IMR-90 (cell line): ENCODE results near the gene TNS1. TPM values are rescaled to one million over a fixed set of nuclear protein-coding genes. Genes with fewer than 3 reads are reported as not detected.

ENCODE experiments used
- ATAC-seq: fragments of 200-7000 bp; cut with Tn5 transposase; 2 replicates; pipeline ENCODE4 v1.9.1; 2020; ENCODE audit warnings: low read depth, mild to moderate bottlenecking, moderate library complexity
- BruUV-seq: library from RNA; stranded (reverse); fragments of 400-500 nt; replicated peaks from 2 replicates; lab custom pipeline; 2021; lab: Mats Ljungman, UMichigan
- CTCF ChIA-PET: fragments of 300-600 bp; formaldehyde crosslinking; extraction: SDS; loops from one replicate; lab custom pipeline; 2021; ENCODE audit warnings: antibody characterized with exemption; lab: Yijun Ruan, JAX
- POLR2A ChIA-PET: fragments of 300-600 bp; sonication (Branson Sonifier 250); formaldehyde crosslinking; loops from one replicate; lab custom pipeline; 2022; ENCODE audit warnings: antibody characterized with exemption; ENCODE audit not compliant: unreplicated experiment; lab: Charles Lee
- DNase-seq: peaks from one replicate; pipeline ENCODE4 v3.0.0; 2013
- H2AFZ ChIP-seq: replicated peaks from 2 replicates; pipeline ENCODE3; 2013; ENCODE audit warnings: low read length, mild to moderate bottlenecking; ENCODE audit not compliant: poor library complexity
- H2AK5ac ChIP-seq: 2 replicates; pipeline ENCODE4 v1.6.1; 2013; ENCODE audit warnings: low read depth, low read length, inconsistent platforms
- H2AK9ac ChIP-seq: replicated peaks from 2 replicates; pipeline ENCODE3; 2013; ENCODE audit warnings: mild to moderate bottlenecking, low read depth, low read length, moderate library complexity; ENCODE audit not compliant: poor library complexity
- H2BK120ac ChIP-seq: 2 replicates; pipeline ENCODE4 v1.6.1; 2013; ENCODE audit warnings: low read depth, low read length, inconsistent platforms
- H2BK15ac ChIP-seq: 3 replicates; pipeline ENCODE4 v1.6.1; 2013; ENCODE audit warnings: low read depth, low read length, inconsistent platforms
- H2BK20ac ChIP-seq: 2 replicates; pipeline ENCODE4 v1.6.1; 2013; ENCODE audit warnings: low read depth, mild to moderate bottlenecking, inconsistent platforms, low read length, moderate library complexity
- H2BK5ac ChIP-seq: 2 replicates; pipeline ENCODE4 v1.6.1; 2013; ENCODE audit warnings: mild to moderate bottlenecking, low read depth, low read length, inconsistent platforms; ENCODE audit not compliant: poor library complexity, severe bottlenecking
- H3K14ac ChIP-seq: replicated peaks from 2 replicates; pipeline ENCODE4 v1.6.1; 2013; ENCODE audit warnings: low read depth, low read length, inconsistent platforms
- H3K18ac ChIP-seq: 2 replicates; pipeline ENCODE4 v1.6.1; 2013; ENCODE audit warnings: low read depth, low read length, control low read depth
- H3K23ac ChIP-seq: 2 replicates; pipeline ENCODE4 v1.6.1; 2013; ENCODE audit warnings: low read depth, low read length, inconsistent platforms
- H3K27ac ChIP-seq: 2 replicates; pipeline ENCODE4 v1.5.1; 2013; ENCODE audit warnings: mild to moderate bottlenecking, control low read depth, low read length; ENCODE audit not compliant: insufficient read depth
- H3K27me3 ChIP-seq: 2 replicates; pipeline ENCODE4 v1.6.1; 2013; ENCODE audit warnings: low read length; ENCODE audit not compliant: control insufficient read depth, insufficient read depth
- H3K36me3 ChIP-seq: 2 replicates; pipeline ENCODE4 v1.6.1; 2013; ENCODE audit warnings: low read length, mixed read lengths; ENCODE audit not compliant: control insufficient read depth, insufficient read depth
- H3K4ac ChIP-seq: 2 replicates; pipeline ENCODE4 v1.6.1; 2013; ENCODE audit warnings: low read depth, low read length, inconsistent platforms
- H3K4me1 ChIP-seq: 2 replicates; pipeline ENCODE4 v1.6.1; 2013; ENCODE audit warnings: low read length, mixed read lengths; ENCODE audit not compliant: control insufficient read depth, insufficient read depth
- H3K4me2 ChIP-seq: 2 replicates; pipeline ENCODE4 v1.6.1; 2013; ENCODE audit warnings: low read depth, mild to moderate bottlenecking, control low read depth, low read length, moderate library complexity
- H3K4me3 ChIP-seq: 2 replicates; pipeline ENCODE4 v1.5.1; 2013; ENCODE audit warnings: low read depth, mild to moderate bottlenecking, control low read depth, low read length, moderate library complexity; ENCODE audit not compliant: insufficient read depth
- H3K56ac ChIP-seq: 2 replicates; pipeline ENCODE4 v1.6.1; 2013; ENCODE audit warnings: low read length, inconsistent platforms; ENCODE audit not compliant: insufficient read depth; ENCODE audit errors: extremely low read depth
- H3K79me1 ChIP-seq, 2 experiments: 2 replicates each; pipeline ENCODE4 v1.6.1; 2013; ENCODE audit warnings: low read length in 2 of 2, inconsistent platforms in 1 of 2, low read depth in 1 of 2
- H3K9ac ChIP-seq: 2 replicates; pipeline ENCODE4 v1.6.1; 2013; ENCODE audit warnings: low read depth, low read length, control low read depth
- H3K9me1 ChIP-seq: 2 replicates; pipeline ENCODE4 v1.6.1; 2013; ENCODE audit warnings: low read length, inconsistent platforms; ENCODE audit not compliant: insufficient read depth
- H3K9me3 ChIP-seq: 2 replicates; pipeline ENCODE4 v1.6.1; 2013; ENCODE audit warnings: low read length; ENCODE audit not compliant: control insufficient read depth, insufficient read depth
- H4K20me1 ChIP-seq: 2 replicates; pipeline ENCODE4 v1.6.1; 2013; ENCODE audit warnings: low read length, inconsistent platforms; ENCODE audit not compliant: insufficient read depth
- H4K5ac ChIP-seq: 2 replicates; pipeline ENCODE4 v1.6.1; 2013; ENCODE audit warnings: mild to moderate bottlenecking, low read depth, low read length, control low read depth
- H4K8ac ChIP-seq, 2 experiments: 2 replicates each; pipeline ENCODE4 v1.6.1; 2013; ENCODE audit warnings: low read depth in 2 of 2, low read length in 2 of 2, control low read depth in 1 of 2, inconsistent platforms in 1 of 2
- H4K91ac ChIP-seq: 2 replicates; pipeline ENCODE4 v1.6.1; 2013; ENCODE audit warnings: low read depth, low read length, inconsistent platforms; ENCODE audit not compliant: insufficient read depth
- BHLHE40 ChIP-seq: fragments of 150-350 bp; IDR thresholded peaks from 2 replicates; pipeline ENCODE4 v1.6.1; 2016; ENCODE audit warnings: mild to moderate bottlenecking, low read depth, low read length
- CEBPB ChIP-seq: IDR thresholded peaks from 2 replicates; pipeline ENCODE4 v1.6.1; 2012; ENCODE audit warnings: low read depth, low read length, improper control_type of control experiment
- CHD1 ChIP-seq: IDR thresholded peaks from 2 replicates; pipeline ENCODE4 v1.6.1; 2012; ENCODE audit warnings: low read depth, low read length, improper control_type of control experiment
- ELK1 ChIP-seq: fragments of 150-350 bp; IDR thresholded peaks from 2 replicates; pipeline ENCODE4 v1.6.1; 2016; ENCODE audit warnings: low read depth, mild to moderate bottlenecking, low read length, moderate library complexity, borderline replicate concordance
- FOS ChIP-seq: fragments of 150-350 bp; IDR thresholded peaks from 2 replicates; pipeline ENCODE4 v1.6.1; 2016; ENCODE audit warnings: low read depth, low read length
- MAFK ChIP-seq: IDR thresholded peaks from 2 replicates; pipeline ENCODE4 v1.6.1; 2012; ENCODE audit warnings: low read depth, low read length, improper control_type of control experiment
- MAZ ChIP-seq: IDR thresholded peaks from 2 replicates; pipeline ENCODE4 v1.6.1; 2012; ENCODE audit warnings: low read depth, mild to moderate bottlenecking, low read length, improper control_type of control experiment, moderate library complexity, borderline replicate concordance
- MXI1 ChIP-seq: IDR thresholded peaks from 2 replicates; pipeline ENCODE4 v1.6.1; 2012; ENCODE audit warnings: low read depth, mild to moderate bottlenecking, low read length, moderate library complexity, borderline replicate concordance
- NFE2L2 ChIP-seq: fragments of 150-350 bp; IDR thresholded peaks from 2 replicates; pipeline ENCODE4 v1.6.1; 2016; ENCODE audit warnings: low read depth, mild to moderate bottlenecking, low read length
- POLR2A ChIP-seq: IDR thresholded peaks from 2 replicates; pipeline ENCODE4 v1.6.1; 2012; ENCODE audit warnings: mild to moderate bottlenecking, low read depth, low read length
- RAD21 ChIP-seq: IDR thresholded peaks from 2 replicates; pipeline ENCODE4 v1.6.1; 2012; ENCODE audit warnings: low read length, improper control_type of control experiment
- RFX5 ChIP-seq: IDR thresholded peaks from 2 replicates; pipeline ENCODE4 v1.8.0; 2012; ENCODE audit warnings: low read depth, mild to moderate bottlenecking, low read length, moderate library complexity
- SMC3 ChIP-seq: fragments of 150-350 bp; IDR thresholded peaks from 2 replicates; pipeline ENCODE4 v1.6.1; 2016; ENCODE audit warnings: low read depth, mild to moderate bottlenecking, antibody characterized with exemption, low read length, moderate library complexity
- WGBS, 2 experiments: methylation state at CpG; one replicate each; pipeline versions ENCODE4 v1.1.5 to v1.1.7; 2013; ENCODE audit warnings: missing lambda C conversion rate in 2 of 2; ENCODE audit not compliant: insufficient read length in 1 of 2; ENCODE audit errors: extremely low coverage in 2 of 2; 5-methylcytosine and 5-hydroxymethylcytosine counted together
- dilution Hi-C: fragments of 300-500 bp; cut with HindIII; formaldehyde crosslinking; loops from one replicate; pipeline ENCODE4 v1.14.3; 2018; ENCODE audit warnings: low sequenced_read_pairs; ENCODE audit not compliant: unreplicated experiment
- in situ Hi-C: fragments of 300-500 bp; cut with MboI; formaldehyde crosslinking; loops from 3 replicates; pipeline ENCODE4 v1.14.3; 2019; ENCODE audit warnings: low sequenced_read_pairs, inconsistent platforms, mixed read lengths
- intact Hi-C: fragments of 100-400 bp; cut with micrococcal nuclease; formaldehyde crosslinking; loops from 2 replicates; pipeline ENCODE4 v1.10.0; 2022
- polyA plus RNA-seq, 3 experiments: library from polyadenylated mRNA; depleted of rRNA; stranded (reverse); fragments of >200 nt; gene quantifications; 2 replicates each; pipeline ENCODE4 v1.2.3, GENCODE V29; 2012; ENCODE audit warnings: low replicate concordance in 1 of 3
- total RNA-seq: library from RNA; depleted of rRNA; stranded (reverse); fragments of >200 nt; gene quantifications from 2 replicates; pipeline ENCODE4 v1.2.3, GENCODE V29; 2012
- TF ChIP-seq, protein P1 (sequence below): conservative IDR thresholded peaks from 2 replicates; pipeline ENCODE4 v1.5.1; 2012; ENCODE audit warnings: mild to moderate bottlenecking, low read depth, low read length, improper control_type of control experiment

Gene TNS1
- total and polyA plus RNA-seq, 2 of the 4 experiments (the other 2 are of a cell fraction) = 41.1 to 45.2 TPM

GRCh38 chr2:217994776-217995274 is 8.0 kb downstream of the TNS1 start:
- H3K23ac ChIP-seq = peak overlapping the region; percentile 63
- H3K4me1 ChIP-seq = peaks cover 44% of the 10 kb centered on the region
- H4K5ac ChIP-seq = peak overlapping the region; percentile 51; the same call in 1 of the 2 replicates
- H3K27ac ChIP-seq = peak overlapping the region; percentile 89
- peak overlapping the region; percentile 92 for H3K4ac ChIP-seq
- peaks cover 46 to 96% of the 10 kb centered on the region in 2 experiments for H3K79me1 ChIP-seq
- H4K91ac ChIP-seq = peak overlapping the region; percentile 98
- H4K8ac ChIP-seq = peak overlapping the region; percentile 70 to 88; a peak in 3 of 4 replicates
- dilution Hi-C loops (no loop called here), in situ Hi-C loops (no loop called here), intact Hi-C loops (no loop called here)
- H2AK9ac ChIP-seq = peak overlapping the region; percentile 96
- H4K20me1 ChIP-seq = peaks cover 20% of the 10 kb centered on the region
- peak overlapping the region; percentile 57; the same call in 1 of the 2 replicates for H3K56ac ChIP-seq
- H2BK120ac ChIP-seq = peak overlapping the region; percentile 86
- H2BK15ac ChIP-seq = peak overlapping the region; percentile 86; the same call in 2 of the 3 replicates
- peak overlapping the region; percentile 35 for H3K9ac ChIP-seq
- peaks cover 37% of the 10 kb centered on the region for H3K9me1 ChIP-seq
- no peak overlapping the region for H3K4me3 ChIP-seq
- H3K9me3 ChIP-seq = no peaks in the 10 kb centered on the region
- CTCF ChIA-PET = interaction anchor here (0.6 to 1.6 kb wide), 3 partner anchors 9 to 116 kb away, joined by 3 read pairs; no protein-coding TSS in a partner anchor
- POLR2A ChIA-PET = interaction anchor here (0.6 kb wide), 1 partner anchor 389 kb away, joined by 3 read pairs; no protein-coding TSS in a partner anchor
- peak overlapping the region; percentile 94 for H2AK5ac ChIP-seq
- H3K4me2 ChIP-seq = peak overlapping the region; percentile 57
- no TSS peak for BruUV-seq
- peak overlapping the region; percentile 81 for H2AFZ ChIP-seq
- peak overlapping the region; percentile 88 for H2BK20ac ChIP-seq
- peaks cover 12% of the 10 kb centered on the region for H3K36me3 ChIP-seq
- peak; percentile 90 for DNase-seq
- H3K27me3 ChIP-seq = no peaks in the 10 kb centered on the region
- ATAC-seq = peak; percentile 79
- H3K18ac ChIP-seq = peak overlapping the region; percentile 43; the same call in 1 of the 2 replicates
- H3K14ac ChIP-seq = peak overlapping the region; percentile 64
- 0% methylated on average over 2 of the region's 4 CpGs; no CpG with 5 or more reads in 1 of the 2 experiments for WGBS, 2 experiments
- H2BK5ac ChIP-seq = peak overlapping the region; percentile 94
- TF ChIP-seq RFX5 (no peak), FOS (peak; percentile 81), NFE2L2 (0 out of 2 replicates have a peak, but pooled peaks have one; percentile 10), CEBPB (peak; percentile 90), CHD1 (no peak), SMC3 (no peak; the same call in 1 of the 2 replicates), MAFK (no peak; the same call in 1 of the 2 replicates), MXI1 (no peak), POLR2A (no peak; the same call in 1 of the 2 replicates), ELK1 (no peak), RAD21 (peak; percentile 14; the same call in 1 of the 2 replicates), BHLHE40 (0 out of 2 replicates have a peak, but pooled peaks have one; percentile 15), MAZ (0 out of 2 replicates have a peak, but pooled peaks have one; percentile 51)
- TF ChIP-seq, protein P1, sequence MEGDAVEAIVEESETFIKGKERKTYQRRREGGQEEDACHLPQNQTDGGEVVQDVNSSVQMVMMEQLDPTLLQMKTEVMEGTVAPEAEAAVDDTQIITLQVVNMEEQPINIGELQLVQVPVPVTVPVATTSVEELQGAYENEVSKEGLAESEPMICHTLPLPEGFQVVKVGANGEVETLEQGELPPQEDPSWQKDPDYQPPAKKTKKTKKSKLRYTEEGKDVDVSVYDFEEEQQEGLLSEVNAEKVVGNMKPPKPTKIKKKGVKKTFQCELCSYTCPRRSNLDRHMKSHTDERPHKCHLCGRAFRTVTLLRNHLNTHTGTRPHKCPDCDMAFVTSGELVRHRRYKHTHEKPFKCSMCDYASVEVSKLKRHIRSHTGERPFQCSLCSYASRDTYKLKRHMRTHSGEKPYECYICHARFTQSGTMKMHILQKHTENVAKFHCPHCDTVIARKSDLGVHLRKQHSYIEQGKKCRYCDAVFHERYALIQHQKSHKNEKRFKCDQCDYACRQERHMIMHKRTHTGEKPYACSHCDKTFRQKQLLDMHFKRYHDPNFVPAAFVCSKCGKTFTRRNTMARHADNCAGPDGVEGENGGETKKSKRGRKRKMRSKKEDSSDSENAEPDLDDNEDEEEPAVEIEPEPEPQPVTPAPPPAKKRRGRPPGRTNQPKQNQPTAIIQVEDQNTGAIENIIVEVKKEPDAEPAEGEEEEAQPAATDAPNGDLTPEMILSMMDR = 0 out of 2 replicates have a peak, but pooled peaks have one; percentile 1
